ENCODE data around the gene ZDHHC4.

Gene ZDHHC4

DNA sequence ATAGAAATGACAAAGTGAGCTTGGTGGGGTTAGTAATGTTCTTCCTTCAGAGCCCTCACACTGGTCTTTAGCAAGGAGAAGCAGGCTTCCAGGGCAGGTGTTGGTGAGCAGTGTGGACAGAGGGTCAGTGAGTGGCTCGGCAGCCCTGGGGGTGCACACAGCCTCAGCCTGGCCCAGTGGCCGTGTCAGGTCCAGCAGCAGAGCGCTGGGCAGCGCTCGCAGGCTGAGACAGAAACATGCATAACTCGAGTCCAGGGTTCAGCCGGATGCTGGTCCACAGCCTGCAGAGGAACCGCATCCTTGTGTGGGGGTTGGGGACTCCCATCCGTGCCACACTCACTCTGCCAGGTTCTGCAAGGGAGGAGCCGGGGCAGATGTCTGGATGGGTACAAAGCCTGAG, 27.2 kb downstream of the ZDHHC4 start:
- Histone ChIP-seq H3K4me3 (ENCODE audit: low read length) (no peak overlapping the region), H3K9me3 (replicated peaks; ENCODE audit: insufficient read depth, low read length) (no peaks in the 10 kb centered on the region), H3K9ac (ENCODE audit: low read length) (no peak overlapping the region), H3K27ac (ENCODE audit: low read length) (no peak overlapping the region), H3K27me3 (replicated peaks; ENCODE audit: insufficient read depth, low read length) (no peaks in the 10 kb centered on the region), H3K79me2 (ENCODE audit: low read length) (no peaks in the 10 kb centered on the region), H2AFZ (ENCODE audit: low read length) (no peak overlapping the region), H3K4me1 (ENCODE audit: low read length) (no peaks in the 10 kb centered on the region), H3K36me3 (replicated peaks; ENCODE audit: insufficient read depth, low read length) (no peaks in the 10 kb centered on the region), H3K9me2 (replicated peaks; ENCODE audit: insufficient read depth, low read length) (no peaks in the 10 kb centered on the region), H4K20me1 (ENCODE audit: insufficient read depth, low read length) (no peaks in the 10 kb centered on the region), H3K4me2 (ENCODE audit: low read depth, low read length) (no peak overlapping the region), H3F3A (ENCODE audit: insufficient read depth, low read length) (no peaks in the 10 kb centered on the region)
- no peak for TF ChIP-seq EZH2 (optimal IDR thresholded peaks at IDR 0.05; ENCODE audit: low read depth, low read length)
- TF ChIP-seq EZH2phosphoT487 (IDR thresholded peaks at IDR 0.05; ENCODE audit: low read length), result no peak
- no peak for TF ChIP-seq CTCF (IDR thresholded peaks at IDR 0.05; ENCODE audit: low read length)
- no peak for DNase-seq

DNA sequence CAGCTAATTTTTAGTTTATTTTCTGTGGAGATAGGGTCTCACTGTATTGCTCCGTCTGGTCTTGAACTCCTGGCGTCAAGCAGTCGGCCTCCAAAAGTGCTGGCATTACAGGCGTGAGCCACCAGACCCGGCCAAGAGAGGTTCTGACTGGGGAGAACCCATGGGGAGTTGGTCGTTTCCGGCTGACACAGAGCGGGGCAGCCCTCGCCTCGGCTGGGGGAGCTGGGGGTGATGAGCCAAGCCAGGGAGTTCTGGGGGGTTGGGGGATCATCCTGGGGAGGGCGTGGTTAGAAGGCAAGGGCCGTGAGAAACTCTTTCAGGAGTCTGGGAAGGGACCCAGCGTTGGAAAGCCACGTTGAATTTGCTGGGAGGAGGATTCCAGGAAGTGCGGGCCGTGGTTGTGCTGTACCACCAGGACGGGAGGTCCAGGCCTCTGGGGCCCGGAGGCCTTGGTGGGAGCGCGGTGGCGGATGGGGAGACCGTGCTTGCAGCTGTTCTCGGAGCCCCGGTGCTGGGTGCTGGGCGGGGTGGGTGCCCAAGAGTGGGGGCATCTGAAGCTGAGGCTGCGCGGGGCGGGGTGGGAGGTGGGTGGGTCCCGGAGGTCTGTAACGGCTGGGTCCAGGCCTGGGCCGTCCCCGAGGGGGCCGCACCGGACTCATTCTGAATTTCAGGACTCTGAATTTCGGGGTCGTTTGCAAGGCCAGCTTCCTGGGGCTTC, 29.8 kb downstream of the ZDHHC4 start:
- H3K79me2 ChIP-seq (ENCODE audit: low read length), result no peaks in the 10 kb centered on the region
- no peak for DNase-seq
- H3F3A ChIP-seq (ENCODE audit: insufficient read depth, low read length), result no peaks in the 10 kb centered on the region
- H4K20me1 ChIP-seq (ENCODE audit: insufficient read depth, low read length), result no peaks in the 10 kb centered on the region
- H3K27me3 ChIP-seq (replicated peaks; ENCODE audit: insufficient read depth, low read length), result no peaks in the 10 kb centered on the region
- H2AFZ ChIP-seq (ENCODE audit: low read length), result no peak overlapping the region
- no peaks in the 10 kb centered on the region for H3K36me3 ChIP-seq (replicated peaks; ENCODE audit: insufficient read depth, low read length)
- H3K9me2 ChIP-seq (replicated peaks; ENCODE audit: insufficient read depth, low read length), result no peaks in the 10 kb centered on the region
- H3K9me3 ChIP-seq (replicated peaks; ENCODE audit: insufficient read depth, low read length), result no peaks in the 10 kb centered on the region
- H3K4me1 ChIP-seq (ENCODE audit: low read length), result no peaks in the 10 kb centered on the region
- no peak overlapping the region for H3K4me2 ChIP-seq (ENCODE audit: low read depth, low read length)
- TF ChIP-seq EZH2 (optimal IDR thresholded peaks at IDR 0.05; ENCODE audit: low read depth, low read length) (no peak), EZH2phosphoT487 (IDR thresholded peaks at IDR 0.05; ENCODE audit: low read length) (no peak), CTCF (IDR thresholded peaks at IDR 0.05; ENCODE audit: low read length) (no peak)
- no peak overlapping the region for H3K9ac ChIP-seq (ENCODE audit: low read length)
- no peak overlapping the region for H3K27ac ChIP-seq (ENCODE audit: low read length)
- no peak overlapping the region for H3K4me3 ChIP-seq (ENCODE audit: low read length)

- H3K27me3 ChIP-seq (replicated peaks; ENCODE audit: insufficient read depth, low read length), result no peaks in the 10 kb centered on the region
- H3K9me2 ChIP-seq (replicated peaks; ENCODE audit: insufficient read depth, low read length), result no peaks in the 10 kb centered on the region
- DNase-seq, result no peak
- H3K27ac ChIP-seq (ENCODE audit: low read length), result no peak overlapping the region
- TF ChIP-seq CTCF (IDR thresholded peaks at IDR 0.05; ENCODE audit: low read length) (no peak), EZH2phosphoT487 (IDR thresholded peaks at IDR 0.05; ENCODE audit: low read length) (no peak), EZH2 (optimal IDR thresholded peaks at IDR 0.05; ENCODE audit: low read depth, low read length) (no peak)
- H3K9me3 ChIP-seq (replicated peaks; ENCODE audit: insufficient read depth, low read length), result no peaks in the 10 kb centered on the region
- no peak overlapping the region for H3K4me2 ChIP-seq (ENCODE audit: low read depth, low read length)
- no peak overlapping the region for H3K4me3 ChIP-seq (ENCODE audit: low read length)
- no peaks in the 10 kb centered on the region for H4K20me1 ChIP-seq (ENCODE audit: insufficient read depth, low read length)
- H3K4me1 ChIP-seq (ENCODE audit: low read length), result no peaks in the 10 kb centered on the region
- H3K9ac ChIP-seq (ENCODE audit: low read length), result no peak overlapping the region
- H3F3A ChIP-seq (ENCODE audit: insufficient read depth, low read length), result no peaks in the 10 kb centered on the region
- H3K36me3 ChIP-seq (replicated peaks; ENCODE audit: insufficient read depth, low read length), result no peaks in the 10 kb centered on the region
- H2AFZ ChIP-seq (ENCODE audit: low read length), result no peak overlapping the region
- no peaks in the 10 kb centered on the region for H3K79me2 ChIP-seq (ENCODE audit: low read length)
Measured at GRCh38 chr7:6607651-6608051, 30.4 kb downstream of the ZDHHC4 start.
